H1 (cell line): ENCODE data around the gene RNF126. TPM values are rescaled to one million over a fixed set of nuclear protein-coding genes. Genes with fewer than 3 reads are reported as not detected.

Experiments used
- CTCF ChIA-PET: fragments of 300-600 bp; sonication (Branson Sonifier 250); formaldehyde crosslinking; loops from one replicate; lab custom pipeline; 2021; ENCODE audit not compliant: partially characterized antibody; lab: Charles Lee
- POLR2A ChIA-PET: fragments of 300-600 bp; sonication (Branson Sonifier 250); formaldehyde crosslinking; loops from one replicate; lab custom pipeline; 2021; ENCODE audit warnings: inconsistent platforms; ENCODE audit not compliant: partially characterized antibody; lab: Charles Lee
- DNase-seq, 2 experiments: peaks; one replicate each; pipeline versions ENCODE4 v3.0.0 to v3.0.0-alpha.2; 2010 to 2022; ENCODE audit warnings: low spot score in 2 of 2, low read depth in 1 of 2, mixed read lengths in 1 of 2
- FAIRE-seq: peaks from 2 replicates; lab custom pipeline; 2011; peaks lifted over from hg19 to GRCh38; lab: Jason Lieb, UNC
- H2AFZ ChIP-seq: 2 replicates; pipeline ENCODE4 v1.8.1; 2012; ENCODE audit warnings: low read length, inconsistent platforms
- H2AK5ac ChIP-seq: 2 replicates; pipeline ENCODE4 v1.6.1; 2013; ENCODE audit warnings: low read depth, low read length
- H2BK120ac ChIP-seq: replicated peaks from 2 replicates; pipeline ENCODE3; 2013; ENCODE audit warnings: low read depth, low read length, inconsistent platforms
- H2BK12ac ChIP-seq: 2 replicates; pipeline ENCODE4 v1.6.1; 2013; ENCODE audit warnings: low read depth, low read length
- H2BK15ac ChIP-seq: 2 replicates; pipeline ENCODE4 v1.6.1; 2013; ENCODE audit warnings: low read length
- H2BK20ac ChIP-seq: 2 replicates; pipeline ENCODE4 v1.6.1; 2013; ENCODE audit warnings: low read length
- H2BK5ac ChIP-seq: 2 replicates; pipeline ENCODE4 v1.6.1; 2013; ENCODE audit warnings: low read depth, low read length
- H3K14ac ChIP-seq: 2 replicates; pipeline ENCODE4 v1.6.1; 2013; ENCODE audit warnings: inconsistent platforms; ENCODE audit not compliant: insufficient read length
- H3K18ac ChIP-seq: 2 replicates; pipeline ENCODE4 v1.6.1; 2013; ENCODE audit warnings: low read length; ENCODE audit errors: extremely low read depth
- H3K23ac ChIP-seq: 2 replicates; pipeline ENCODE4 v1.6.1; 2013; ENCODE audit warnings: inconsistent platforms; ENCODE audit not compliant: insufficient read length
- H3K23me2 ChIP-seq: 2 replicates; pipeline ENCODE4 v1.6.1; 2013; ENCODE audit warnings: low read depth, low read length
- H3K27ac ChIP-seq: 2 replicates; pipeline ENCODE4 v1.6.1; 2011; ENCODE audit warnings: low read depth, low read length, inconsistent platforms
- H3K27me3 ChIP-seq, 4 experiments: replicated peaks in 1 of 4; 1 replicate in 1 of 4; 2 replicates in 3 of 4; pipeline versions ENCODE4 v1.6.1 to v1.8.1; 2011 to 2013; ENCODE audit warnings: low read length in 3 of 4, mild to moderate bottlenecking in 3 of 4, inconsistent platforms in 2 of 4, mixed read lengths in 2 of 4, moderate library complexity in 1 of 4; ENCODE audit not compliant: control insufficient read depth in 3 of 4, insufficient read depth in 3 of 4; ENCODE audit errors: extremely low read depth in 1 of 4
- H3K36me3 ChIP-seq, 4 experiments: 2 replicates each; pipeline versions ENCODE4 v1.6.1 to v1.8.1; 2011 to 2013; ENCODE audit warnings: mild to moderate bottlenecking in 4 of 4, low read length in 3 of 4, moderate library complexity in 2 of 4, control low read depth in 1 of 4, inconsistent platforms in 1 of 4; ENCODE audit not compliant: insufficient read depth in 4 of 4, control insufficient read depth in 2 of 4
- H3K4ac ChIP-seq: replicated peaks from 2 replicates; pipeline ENCODE3; 2013; ENCODE audit warnings: low read length, low read depth, mixed read lengths, inconsistent platforms; ENCODE audit not compliant: insufficient read length
- H3K4me1 ChIP-seq, 4 experiments: replicated peaks in 1 of 4; 1 replicate in 1 of 4; 2 replicates in 3 of 4; pipeline versions ENCODE4 v1.6.1 to v1.8.1; 2011 to 2013; ENCODE audit warnings: low read length in 3 of 4, inconsistent platforms in 2 of 4, mixed read lengths in 1 of 4; ENCODE audit not compliant: insufficient read depth in 4 of 4, control insufficient read depth in 3 of 4
- H3K4me2 ChIP-seq, 2 experiments: 2 replicates each; pipeline versions ENCODE4 v1.6.1 to v1.8.1; 2011 to 2013; ENCODE audit warnings: low read depth in 2 of 2, low read length in 2 of 2, control low read depth in 1 of 2, inconsistent platforms in 1 of 2, mild to moderate bottlenecking in 1 of 2; ENCODE audit not compliant: insufficient read depth in 1 of 2
- H3K4me3 ChIP-seq, 4 experiments: fragments of 200-600, 300-600 bp in 1 of 4; sonication (generic), shearing (Covaris generic), sonication (Bioruptor Twin) in 1 of 4; 2 replicates each; pipeline versions ENCODE4 v1.5.1 to v1.8.1; 2011 to 2016; ENCODE audit warnings: low read length in 4 of 4, low read depth in 3 of 4, control low read depth in 2 of 4, inconsistent platforms in 2 of 4, mild to moderate bottlenecking in 2 of 4, mixed read lengths in 1 of 4, moderate library complexity in 1 of 4; ENCODE audit not compliant: insufficient read depth in 2 of 4; ENCODE audit errors: extremely low read depth in 1 of 4
- H3K56ac ChIP-seq: replicated peaks from 2 replicates; pipeline ENCODE3; 2013; ENCODE audit warnings: low read depth, mild to moderate bottlenecking, mixed read lengths, low read length, inconsistent platforms; ENCODE audit not compliant: insufficient read length
- H3K79me1 ChIP-seq: 2 replicates; pipeline ENCODE4 v1.6.1; 2013; ENCODE audit warnings: low read depth, low read length, control low read depth
- H3K79me2 ChIP-seq, 2 experiments: 2 replicates each; pipeline versions ENCODE4 v1.6.1 to v1.8.1; 2012 to 2013; ENCODE audit warnings: low read length in 2 of 2, mild to moderate bottlenecking in 2 of 2, inconsistent platforms in 1 of 2; ENCODE audit not compliant: insufficient read depth in 2 of 2, control insufficient read depth in 1 of 2
- H3K9ac ChIP-seq, 4 experiments: replicated peaks in 1 of 4; 1 replicate in 1 of 4; 2 replicates in 3 of 4; pipeline versions ENCODE4 v1.6.1 to v1.8.1; 2011 to 2013; ENCODE audit warnings: low read depth in 3 of 4, low read length in 3 of 4, control low read depth in 2 of 4, mild to moderate bottlenecking in 2 of 4, moderate library complexity in 2 of 4, inconsistent platforms in 1 of 4; ENCODE audit errors: extremely low read depth in 1 of 4
- H3K9me3 ChIP-seq, 2 experiments: 2 replicates each; pipeline versions ENCODE4 v1.6.1 to v1.8.1; 2012 to 2013; ENCODE audit warnings: mild to moderate bottlenecking in 2 of 2, moderate library complexity in 2 of 2, control low read depth in 1 of 2, inconsistent platforms in 1 of 2, low read depth in 1 of 2, low read length in 1 of 2, mixed read lengths in 1 of 2; ENCODE audit not compliant: insufficient read depth in 2 of 2
- H4K20me1 ChIP-seq, 2 experiments: replicated peaks in 1 of 2; 2 replicates each; pipeline versions ENCODE3 to v1.8.1; 2011 to 2013; ENCODE audit warnings: inconsistent platforms in 2 of 2, low read length in 2 of 2, mild to moderate bottlenecking in 1 of 2; ENCODE audit not compliant: insufficient read depth in 2 of 2, control insufficient read depth in 1 of 2
- H4K5ac ChIP-seq: 2 replicates; pipeline ENCODE4 v1.6.1; 2013; ENCODE audit warnings: low read length, low read depth, mixed read lengths, inconsistent platforms; ENCODE audit not compliant: insufficient read length
- H4K8ac ChIP-seq: 2 replicates; pipeline ENCODE4 v1.8.0; 2013; ENCODE audit warnings: mild to moderate bottlenecking, moderate library complexity, low read length, inconsistent platforms; ENCODE audit not compliant: insufficient read depth; ENCODE audit errors: extremely low read depth
- H4K91ac ChIP-seq: replicated peaks from 2 replicates; pipeline ENCODE3; 2013; ENCODE audit warnings: low read length, mixed read lengths, inconsistent platforms; ENCODE audit not compliant: insufficient read length
- EZH2 ChIP-seq: fragments of 200-600 bp; sonication (generic); IDR thresholded peaks from 2 replicates; pipeline ENCODE4 v1.7.1; 2012; ENCODE audit warnings: low read depth, mild to moderate bottlenecking, moderate library complexity, low read length, inconsistent platforms; ENCODE audit not compliant: severe bottlenecking
- KDM1A ChIP-seq: fragments of 200-600, 300-600 bp; sonication (generic); IDR thresholded peaks from 2 replicates; pipeline ENCODE4 v1.7.1; 2016; ENCODE audit warnings: mild to moderate bottlenecking, low read length, borderline replicate concordance
- SIN3A ChIP-seq, 2 experiments: IDR thresholded peaks in 1 of 2; conservative IDR thresholded peaks in 1 of 2; 2 replicates each; pipeline ENCODE4 v1.6.1; 2011 to 2012; ENCODE audit warnings: low read length in 2 of 2, improper control_type of control experiment in 1 of 2, low read depth in 1 of 2, mild to moderate bottlenecking in 1 of 2
- TAF7 ChIP-seq: optimal IDR thresholded peaks from 2 replicates; pipeline ENCODE3; 2011; ENCODE audit warnings: low read depth, mild to moderate bottlenecking, inconsistent platforms, low read length, moderate library complexity, borderline replicate concordance
- WGBS, 2 experiments: shearing (Covaris generic) in 1 of 2; methylation state at CpG; one replicate each; pipeline versions ENCODE4 v1.1.6 to v1.1.7; 2013 to 2015; ENCODE audit warnings: low lambda C conversion rate in 2 of 2, mixed read lengths in 2 of 2, inconsistent platforms in 1 of 2, low coverage in 1 of 2, missing lambda C conversion rate in 1 of 2; ENCODE audit not compliant: insufficient replicate concordance in 2 of 2, insufficient coverage in 1 of 2, insufficient read length in 1 of 2; ENCODE audit errors: extremely low coverage in 1 of 2, missing lambda C conversion rate in 1 of 2; 5-methylcytosine and 5-hydroxymethylcytosine counted together
- polyA plus RNA-seq, 7 experiments: library from polyadenylated mRNA; depleted of rRNA in 3 of 7; stranded (reverse) in 5 of 7; unstranded in 2 of 7; fragments of >200 nt in 5 of 7; fragments of 200-250 nt in 2 of 7; gene quantifications; 1 replicate in 5 of 7; 2 replicates in 1 of 7; 4 replicates in 1 of 7; pipeline versions ENCODE4 v1.2.1 to v1.2.3, GENCODE V29; 2011 to 2013; ENCODE audit warnings: missing spikeins in 2 of 7, mixed read lengths in 2 of 7
- total RNA-seq: library from RNA; stranded (reverse); fragmentation: NEBNext Ultra II Directional; extraction: Animal tissue kit (Norgen Biotek cat#: 25700); gene quantifications from 2 replicates; pipeline ENCODE4 v1.2.1, GENCODE V29; 2021

Gene RNF126
- total and polyA plus RNA-seq, 2 of the 8 experiments (the other 6 are each of a cell fraction or from before 2014, with no cell fraction given): 21.8 to 68.0 TPM

- Histone ChIP-seq H4K91ac (no peak within 1 kb of the TSS), H2AFZ (no peak within 1 kb of the TSS), H3K79me1 (no peaks in the 10 kb centered on the region), H3K14ac (no peak within 1 kb of the TSS), H3K36me3 (no peaks in the 10 kb centered on the region), H2BK120ac (no peak within 1 kb of the TSS), H3K9ac (peak within 1 kb of the TSS in 1 of 4 experiments; percentile 63; a peak in 3 of 7 replicates), H4K20me1 (peaks cover 0 to 3% of the 10 kb centered on the region in 2 experiments), H2BK20ac (no peak within 1 kb of the TSS), H3K79me2 (no peaks in the 10 kb centered on the region), H4K8ac (peak within 1 kb of the TSS; percentile 35), H3K27me3 (no peaks in the 10 kb centered on the region), H2BK12ac (no peak within 1 kb of the TSS), H3K4me2 (peak within 1 kb of the TSS; percentile 50 to 70), H2BK5ac (no peak within 1 kb of the TSS), H3K4me3 (peak within 1 kb of the TSS; percentile 52 to 77 (median 54)), H2BK15ac (no peak within 1 kb of the TSS), H3K4ac (no peak within 1 kb of the TSS), H3K4me1 (peaks cover 1 to 14% (median 7%) of the 10 kb centered on the region in 4 experiments), H2AK5ac (no peak within 1 kb of the TSS), H3K9me3 (no peaks in the 10 kb centered on the region), H3K27ac (no peak within 1 kb of the TSS), H3K56ac (peak within 1 kb of the TSS; percentile 30), H3K23me2 (peaks cover 6% of the 10 kb centered on the region; the same call in 1 of the 2 replicates), H3K18ac (peak within 1 kb of the TSS; percentile 48), H4K5ac (no peak within 1 kb of the TSS), H3K23ac (no peak within 1 kb of the TSS)
- peak in 1 of 2 experiments; percentile 78 for DNase-seq
- ChIA-PET POLR2A (interaction anchor here (0.9 to 2.1 kb wide), 6 partner anchors 8 to 45 kb away, joined by 3 to 5 read pairs (median 4); partner anchors contain the start of genes FSTL3 and RNF126), CTCF (interaction anchor here (0.6 to 1.8 kb wide), 20 partner anchors 10 to 314 kb away, joined by 3 to 22 read pairs (median 3); partner anchors contain the start of gene RNF126)
- TF ChIP-seq SIN3A (conservative IDR thresholded peaks at IDR 0.05 in 1 of 2, IDR thresholded peaks at IDR 0.05 in 1 of 2; ENCODE audit: low read depth in 1 of 2, low read length in 2 of 2) (0 out of 4 replicates have a peak, but pooled peaks of 1 of the 2 experiments have one; percentile 31), KDM1A (0 out of 2 replicates have a peak, but pooled peaks have one; percentile 10), TAF7 (no peak), EZH2 (no peak)
- no peak for FAIRE-seq
- 23% methylated on average over 8 of the region's 93 CpGs; no CpG with 5 or more reads in 1 of the 2 experiments for WGBS, 2 experiments
Observed at GRCh38 chr19:708154-709143, 45.4 kb upstream of the RNF126 start, which contains the start of gene PALM. TSS of gene PALM (plus strand) at chr19:708935. CDS start at chr19:709147, 212 bp downstream.
